K562 (cell line): ENCODE results near the gene GPR108. TPM values are rescaled to one million over a fixed set of nuclear protein-coding genes. Genes with fewer than 3 reads are reported as not detected.

Experiments used
- ATAC-seq: fragments of 200-7000 bp; cut with Tn5 transposase; 3 replicates; pipeline ENCODE4 v1.9.1; 2020; ENCODE audit warnings: moderate library complexity
- BruUV-seq: library from RNA; stranded (reverse); fragments of 400-500 nt; replicated peaks from 2 replicates; lab custom pipeline; 2021; lab: Mats Ljungman, UMichigan
- CTCF ChIA-PET: fragments of 300-600 bp; formaldehyde crosslinking; extraction: SDS; loops from one replicate; lab custom pipeline; 2021; ENCODE audit warnings: low intra/inter-chr PET ratio; lab: Yijun Ruan, JAX
- POLR2A ChIA-PET: fragments of 300-600, 350-650 bp; sonication (Branson Sonifier 250); formaldehyde crosslinking; extraction: SDS; loops from one replicate; lab custom pipeline; 2021; ENCODE audit warnings: antibody characterized with exemption, inconsistent platforms; lab: Yijun Ruan, JAX
- DNase-seq, 4 experiments: peaks; one replicate each; pipeline versions ENCODE4 v3.0.0 to v3.0.0-alpha.2; 2011 to 2018; ENCODE audit warnings: low spot score in 3 of 4, mixed read lengths in 3 of 4; ENCODE audit errors: extremely low read depth in 1 of 4
- FAIRE-seq: peaks from 2 replicates; lab custom pipeline; 2011; peaks lifted over from hg19 to GRCh38; lab: Jason Lieb, UNC
- H2AFZ ChIP-seq: 2 replicates; pipeline ENCODE4 v1.6.0; 2011; ENCODE audit warnings: low read depth, low read length, control low read depth, inconsistent platforms
- H3K27ac ChIP-seq: fragments of 200-600 bp; 3 replicates; pipeline ENCODE4 v1.8.0; 2011; ENCODE audit warnings: low read depth, mild to moderate bottlenecking, control low read depth, inconsistent platforms, low read length, moderate library complexity, mixed read lengths; ENCODE audit errors: extremely low read depth
- H3K27me3 ChIP-seq, 2 experiments: fragments of 300-600 bp in 1 of 2; 2 replicates in 1 of 2; 3 replicates in 1 of 2; pipeline versions ENCODE4 v1.6.0 to v1.8.0; 2011; ENCODE audit warnings: inconsistent platforms in 2 of 2, low read length in 2 of 2, mild to moderate bottlenecking in 1 of 2, mixed read lengths in 1 of 2, moderate library complexity in 1 of 2; ENCODE audit not compliant: control insufficient read depth in 2 of 2, insufficient read depth in 2 of 2
- H3K36me3 ChIP-seq: fragments of 300-600 bp; 3 replicates; pipeline ENCODE4 v1.8.0; 2011; ENCODE audit warnings: mild to moderate bottlenecking, low read length, inconsistent platforms; ENCODE audit not compliant: control insufficient read depth, insufficient read depth
- H3K4me1 ChIP-seq, 2 experiments: fragments of 200-600 bp in 1 of 2; replicated peaks in 1 of 2; 2 replicates in 1 of 2; 3 replicates in 1 of 2; pipeline versions ENCODE4 v1.5.1 to v1.8.0; 2011; ENCODE audit warnings: inconsistent platforms in 2 of 2, low read length in 2 of 2, mild to moderate bottlenecking in 1 of 2, mixed read lengths in 1 of 2, moderate library complexity in 1 of 2; ENCODE audit not compliant: control insufficient read depth in 2 of 2, insufficient read depth in 2 of 2
- H3K4me2 ChIP-seq: 2 replicates; pipeline ENCODE4 v1.6.1; 2011; ENCODE audit warnings: low read length, control low read depth, inconsistent platforms, mixed read lengths; ENCODE audit not compliant: insufficient read depth
- H3K4me3 ChIP-seq: fragments of 200-600 bp; sonication (generic), shearing (Covaris generic); 2 replicates; pipeline ENCODE4 v1.5.1; 2016; ENCODE audit warnings: control low read depth, inconsistent platforms
- H3K79me2 ChIP-seq: fragments of 200-600 bp; 3 replicates; pipeline ENCODE4 v1.8.0; 2011; ENCODE audit warnings: low read length, inconsistent platforms; ENCODE audit not compliant: control insufficient read depth, insufficient read depth
- H3K9ac ChIP-seq, 2 experiments: 2 replicates each; pipeline versions ENCODE4 v1.6.0 to v1.6.1; 2011; ENCODE audit warnings: low read depth in 2 of 2, low read length in 2 of 2, control low read depth in 1 of 2, inconsistent platforms in 1 of 2, mild to moderate bottlenecking in 1 of 2, mixed read lengths in 1 of 2; ENCODE audit not compliant: insufficient read depth in 1 of 2
- H3K9me1 ChIP-seq: one replicate; pipeline ENCODE4 v1.6.0; 2011; ENCODE audit warnings: inconsistent platforms, mild to moderate bottlenecking, low read length, moderate library complexity; ENCODE audit not compliant: control insufficient read depth, insufficient read depth
- H3K9me3 ChIP-seq: replicated peaks from 2 replicates; pipeline ENCODE4 v1.5.1; 2011; ENCODE audit warnings: low read depth, low read length, inconsistent platforms; ENCODE audit not compliant: control insufficient read depth, insufficient read depth
- H4K20me1 ChIP-seq: replicated peaks from 2 replicates; pipeline ENCODE4 v1.6.1; 2011; ENCODE audit warnings: low read length, inconsistent platforms, mixed read lengths; ENCODE audit not compliant: control insufficient read depth, insufficient read depth
- ATF6 ChIP-seq: sonication (generic); formaldehyde crosslinking; IDR thresholded peaks from 2 replicates; pipeline ENCODE4 v1.4.0; 2020; ENCODE audit warnings: mild to moderate bottlenecking, missing genetic modification reagents
- CREM ChIP-seq: IDR thresholded peaks from 2 replicates; pipeline ENCODE4 v1.6.1; 2014; ENCODE audit warnings: antibody characterized with exemption, low read depth
- CSDE1 ChIP-seq, 2 experiments: fragments of 450-650 bp; IDR thresholded peaks; 2 replicates each; pipeline ENCODE4 v1.6.1; 2016; ENCODE audit warnings: mild to moderate bottlenecking in 1 of 2
- CTCF ChIP-seq, 3 experiments: IDR thresholded peaks in 2 of 3; conservative IDR thresholded peaks in 1 of 3; 2 replicates each; pipeline ENCODE4 v1.5.1; 2011 to 2012; ENCODE audit warnings: low read length in 3 of 3, mild to moderate bottlenecking in 3 of 3, control low read depth in 2 of 3, improper control_type of control experiment in 1 of 3, inconsistent platforms in 1 of 3, low read depth in 1 of 3, mixed read lengths in 1 of 3, moderate library complexity in 1 of 3; ENCODE audit not compliant: insufficient read depth in 2 of 3
- CTCFL ChIP-seq: IDR thresholded peaks from 2 replicates; pipeline ENCODE4 v1.6.1; 2011; ENCODE audit warnings: borderline replicate concordance, low read depth, mild to moderate bottlenecking, moderate library complexity, low read length; ENCODE audit not compliant: insufficient read depth, poor library complexity, severe bottlenecking
- E2F3 ChIP-seq: fragments of 250-450 bp; sonication (Bioruptor Pico); IDR thresholded peaks from 2 replicates; pipeline ENCODE4 v1.4.0; 2020; ENCODE audit warnings: mild to moderate bottlenecking
- EGR1 ChIP-seq: fragments of 450-650 bp; conservative IDR thresholded peaks from 2 replicates; pipeline ENCODE4 v1.6.1; 2017; ENCODE audit warnings: mild to moderate bottlenecking
- NEUROD1 ChIP-seq: fragments of 150-350 bp; IDR thresholded peaks from 2 replicates; pipeline ENCODE4 v1.6.1; 2014; ENCODE audit warnings: borderline replicate concordance, low read length, low read depth; ENCODE audit not compliant: partially characterized antibody
- TFAP4 ChIP-seq: sonication (generic); formaldehyde crosslinking; IDR thresholded peaks from 2 replicates; pipeline ENCODE4 v1.8.0; 2022; ENCODE audit warnings: missing genetic modification reagents, mild to moderate bottlenecking, moderate library complexity, borderline replicate concordance
- ZNF280B ChIP-seq: fragments of 250-450 bp; sonication (Bioruptor Pico); IDR thresholded peaks from 2 replicates; pipeline ENCODE4 v1.5.1; 2021; ENCODE audit warnings: mild to moderate bottlenecking
- ZNF445 ChIP-seq: fragments of 250-450 bp; sonication (Bioruptor Pico); IDR thresholded peaks from 2 replicates; pipeline ENCODE4 v1.4.0; 2020; ENCODE audit warnings: low read depth, mild to moderate bottlenecking, moderate library complexity
- WGBS: fragments of 100-300 bp; shearing (Covaris generic); methylation state at CpG from one replicate; pipeline ENCODE4 v1.1.6; 2016; ENCODE audit warnings: low coverage, mixed read lengths; ENCODE audit not compliant: insufficient coverage; ENCODE audit errors: missing lambda C conversion rate; 5-methylcytosine and 5-hydroxymethylcytosine counted together
- in situ Hi-C: fragments of 300-500 bp; cut with MboI; formaldehyde crosslinking; loops from 4 replicates; pipeline ENCODE4 v1.15.0; 2018; ENCODE audit warnings: inconsistent platforms, mixed read lengths
- intact Hi-C: fragments of 100-400 bp; cut with micrococcal nuclease; formaldehyde crosslinking; loops from 2 replicates; pipeline ENCODE4 v1.14.2; 2022
- polyA plus RNA-seq, 8 experiments: library from polyadenylated mRNA; depleted of rRNA in 4 of 8; stranded (reverse) in 5 of 8; unstranded in 3 of 8; fragments of >200 nt; fragmentation: Nextera tagmentation in 2 of 8; fragmentation: Illumina TruSeq in 1 of 8; extraction: Ambion mirVana in 2 of 8; extraction: Trizol in 1 of 8; gene quantifications; 2 replicates each; pipeline versions ENCODE4 v1.2.1 to v1.2.3, GENCODE V29; 2011 to 2014; ENCODE audit warnings: inconsistent platforms in 1 of 8, missing spikeins in 1 of 8
- total RNA-seq, 7 experiments: library from RNA; depleted of rRNA in 6 of 7; stranded (reverse); fragments of >200 nt in 6 of 7; fragmentation: Illumina TruSeq in 2 of 7; extraction: Trizol in 2 of 7; gene quantifications; 2 replicates each; pipeline versions ENCODE4 v1.2.1 to v1.2.3, GENCODE V29; 2011 to 2021; ENCODE audit warnings: low replicate concordance in 1 of 7

GPR108 gene
- total and polyA plus RNA-seq, 9 of the 15 experiments (the other 6 are each of a cell fraction or from before 2014, with no cell fraction given), result 2.4 to 33.2 (median 24.4) TPM

GRCh38 chr19:6710273-6711077 is 26.9 kb downstream of the GPR108 start:
- no peak overlapping the region; a peak in 1 of 4 replicates for H3K9ac ChIP-seq
- DNase-seq, result peak in 3 of 4 experiments; percentile 35 to 44 (median 40)
- CTCF ChIA-PET, result no interaction called here
- TF ChIP-seq ZNF280B (CRISPR knock-in tag), result no peak
- peak; percentile 47 for TF ChIP-seq CTCFL
- TF ChIP-seq ZNF445 (CRISPR knock-in tag), result no peak
- TF ChIP-seq CSDE1 (IDR thresholded peaks at IDR 0.05), result no peak
- peak; percentile 39; the same call in 1 of the 2 replicates for TF ChIP-seq TFAP4 (CRISPR knock-in tag)
- TF ChIP-seq ATF6 (CRISPR knock-in tag), result no peak
- peak; percentile 75 for TF ChIP-seq EGR1
- no peak for TF ChIP-seq NEUROD1
- TF ChIP-seq CREM, result 0 out of 2 replicates have a peak, but pooled peaks have one; percentile 18
- no peak for TF ChIP-seq E2F3
- peak; percentile 17 to 64 (median 49); a peak in 4 of 6 replicates for TF ChIP-seq CTCF (IDR thresholded peaks at IDR 0.05 in 2 of 3, conservative IDR thresholded peaks at IDR 0.05 in 1 of 3; ENCODE audit: insufficient read depth in 2 of 3, low read depth in 1 of 3, low read length in 3 of 3)

More at GRCh38 chr19:6710273-6711077, 26.9 kb downstream of the GPR108 start:
- peak; percentile 78 for ATAC-seq
- Histone ChIP-seq H4K20me1 (0 out of 2 replicates have a peak, but pooled peaks cover 5% of the 10 kb centered on the region), H2AFZ (no peak overlapping the region), H3K9me3 (no peaks in the 10 kb centered on the region), H3K4me3 (no peak overlapping the region), H3K9me1 (no peaks in the 10 kb centered on the region), H3K27me3 (peaks cover 7 to 32% of the 10 kb centered on the region in 2 experiments; a peak in 4 of 5 replicates), H3K36me3 (no peaks in the 10 kb centered on the region), H3K4me2 (no peak overlapping the region), H3K27ac (no peak overlapping the region), H3K4me1 (peaks cover 0 to 23% of the 10 kb centered on the region in 2 experiments; a peak in 2 of 5 replicates), H3K79me2 (no peaks in the 10 kb centered on the region)
- BruUV-seq, result no TSS peak
- in situ Hi-C loops (no loop called here), intact Hi-C loops (no loop called here)
- POLR2A ChIA-PET, result interaction anchor here (0.6 kb wide), 2 partner anchors 9 to 154 kb away, joined by 3 read pairs; no protein-coding TSS in a partner anchor
- no peak for FAIRE-seq
- 7% methylated on average over 23 of the region's 30 CpGs for WGBS
